HG02852 (cell line): ENCODE results near the gene PRB3.

Experiments
- ATAC-seq: cut with Tn5 transposase; IDR thresholded peaks from one replicate; pipeline ENCODE4 v1.9.1; 2021; ENCODE audit warnings: mild to moderate bottlenecking, moderate library complexity; ENCODE audit not compliant: unreplicated experiment

Gene PRB3

DNA sequence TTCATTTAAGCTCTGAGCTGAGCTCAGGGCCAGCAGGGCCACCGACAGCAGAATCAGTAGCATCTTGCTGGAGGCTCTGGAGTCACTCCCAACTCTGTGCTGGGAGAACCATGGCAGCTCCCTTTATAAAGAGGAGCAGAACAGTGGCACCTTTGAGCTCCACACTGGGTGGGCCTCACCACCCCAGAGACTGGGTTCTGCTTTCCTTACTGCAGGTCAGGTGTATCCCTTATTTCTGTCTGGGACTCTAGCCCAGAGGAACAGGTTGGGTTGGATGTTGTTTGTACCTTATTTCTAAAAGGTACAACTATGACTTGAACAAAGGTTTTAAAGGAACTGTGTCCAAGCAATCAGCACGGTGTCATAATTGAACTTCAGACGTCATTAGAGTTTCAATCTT lies at the start of gene PRB3:
Gene PRB3, minus strand, starts transcription at position 101 of the 400 bp plus-strand sequence. Its CDS starts 38 bp downstream, at position 63.
- ATAC-seq = no peak

- no peak for ATAC-seq
Measured at GRCh38 chr12:11310336-11310735, 40.8 kb upstream of the PRB3 start, which contains the start of gene PRB4. Gene PRB4 (minus strand): TSS chr12:11310436. CDS start chr12:11310398, 38 bp downstream.

DNA sequence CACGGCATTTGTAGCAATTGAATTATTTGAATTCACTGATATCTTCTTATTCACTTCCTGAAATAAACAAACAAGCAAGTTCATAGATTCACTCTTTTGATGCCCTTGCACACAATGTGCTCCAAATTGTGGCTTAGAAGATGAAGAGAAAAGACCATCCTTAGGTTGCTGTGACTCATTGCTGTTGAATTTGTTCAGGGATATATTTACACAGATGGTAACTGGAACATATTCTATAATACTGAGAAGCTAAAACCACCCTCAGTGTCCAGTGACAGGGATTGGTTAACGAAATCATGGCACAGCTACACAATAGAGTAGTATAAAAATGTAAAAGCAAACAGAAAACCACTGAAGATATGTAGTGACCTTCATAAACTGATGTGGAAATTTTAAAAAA lies 37.6 kb upstream of the PRB3 start:
- no peak for ATAC-seq

DNA sequence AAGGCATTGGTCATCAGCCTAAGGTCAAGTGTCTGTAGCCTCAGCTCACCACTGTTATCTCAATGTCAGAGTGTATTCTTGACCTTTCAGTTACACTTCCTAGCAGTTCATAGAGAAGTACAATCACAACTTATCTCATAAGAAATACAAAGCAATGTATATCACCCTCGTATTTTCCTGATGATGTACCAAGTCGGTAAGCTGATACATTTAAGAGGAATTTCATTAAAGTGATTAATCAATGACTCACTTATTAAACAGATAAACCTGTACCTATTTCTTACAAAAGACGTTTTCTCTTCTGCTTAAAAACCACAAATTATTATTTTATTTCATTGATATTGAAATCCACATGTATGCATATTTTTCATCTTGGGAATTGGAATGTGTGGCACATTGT lies 3.9 kb upstream of the PRB3 start:
- no peak for ATAC-seq

DNA sequence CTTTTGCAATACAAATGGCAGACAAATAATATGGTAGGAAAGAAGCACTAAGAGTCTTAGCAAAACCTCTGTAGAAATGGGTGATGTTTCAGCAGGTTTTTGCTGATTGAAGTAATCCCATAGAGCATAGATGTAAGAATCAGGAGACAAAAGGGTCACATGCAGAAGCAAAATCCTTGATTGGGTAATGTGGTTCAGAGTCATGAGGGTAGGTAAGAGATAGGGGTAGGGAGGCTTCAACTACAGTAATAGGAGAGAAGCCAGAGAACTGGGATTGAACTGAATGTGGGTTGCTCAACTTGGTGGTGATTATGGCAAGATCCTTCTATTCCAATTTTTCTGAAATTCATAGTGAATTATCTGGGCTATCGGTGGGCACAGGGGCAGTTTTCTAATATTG lies 5.0 kb downstream of the PRB3 start:
- ATAC-seq = no peak

DNA sequence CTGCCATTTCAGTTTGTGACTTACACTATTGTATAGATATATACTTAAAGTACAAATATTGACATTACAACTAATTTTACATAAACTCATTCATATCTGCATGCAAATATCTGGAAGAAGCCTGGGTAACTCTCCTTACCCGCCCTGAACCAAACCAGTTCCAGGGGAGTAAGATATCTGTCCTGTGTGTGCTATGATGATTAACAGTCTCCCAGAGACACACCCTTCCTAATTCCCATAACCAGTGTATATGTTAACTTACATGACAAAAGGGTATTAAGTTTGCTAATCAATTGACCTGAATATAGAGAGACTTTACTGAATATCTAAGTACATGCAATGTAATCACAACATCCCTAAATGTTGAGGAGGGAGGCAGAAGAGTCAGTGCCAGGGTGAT lies 23.0 kb downstream of the PRB3 start:
- ATAC-seq = no peak

DNA sequence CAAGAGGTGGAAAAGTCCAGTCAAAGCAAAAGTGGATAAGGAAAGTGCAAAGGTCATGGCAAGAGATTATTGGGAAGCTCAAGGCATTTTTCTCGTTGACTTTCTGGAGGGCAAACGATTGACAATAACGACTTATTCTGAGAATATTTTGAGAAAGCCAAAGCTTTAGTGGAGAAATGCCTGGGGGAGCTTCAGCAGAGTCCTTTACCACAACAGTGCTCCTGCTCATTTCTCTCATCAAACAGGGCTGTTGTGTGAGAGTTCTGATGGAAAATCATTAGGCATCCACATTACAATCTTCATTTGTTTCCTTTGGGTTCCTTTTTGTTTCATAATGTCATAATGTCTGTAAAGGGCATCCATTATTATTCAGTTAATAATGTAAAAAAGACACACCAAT lies 26.9 kb downstream of the PRB3 start:
- ATAC-seq = no peak

DNA sequence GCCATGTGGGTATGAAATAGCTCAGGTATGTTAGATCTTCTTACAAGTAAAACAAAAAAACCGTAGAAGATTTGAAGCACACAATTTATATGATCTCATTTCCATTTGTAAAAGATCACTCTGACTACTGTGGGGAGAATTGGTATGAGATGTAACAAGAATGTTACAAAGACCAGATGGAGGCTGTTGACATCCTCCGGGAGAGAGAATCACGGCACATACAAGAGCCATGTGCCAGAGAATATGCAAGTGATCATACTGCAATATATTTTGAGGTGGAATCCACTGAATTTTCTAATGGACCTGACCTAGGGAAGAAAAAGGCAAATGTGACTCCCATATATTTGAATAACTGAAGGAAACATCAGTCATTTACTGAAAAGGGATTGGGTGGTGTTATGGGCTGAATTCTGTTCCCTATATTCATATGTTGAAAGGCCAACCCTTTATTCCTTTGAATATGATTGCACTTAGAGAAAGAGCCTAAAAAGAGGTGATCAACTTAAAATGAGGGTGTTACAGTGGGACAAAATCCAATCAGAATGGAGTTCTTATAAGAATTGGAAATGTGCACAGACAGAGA lies 29.1 kb downstream of the PRB3 start:
- no peak for ATAC-seq

- no peak for ATAC-seq
Measured at GRCh38 chr12:11238275-11238674, 31.2 kb downstream of the PRB3 start.

GRCh38 chr12:11233532-11233931 lies 36.0 kb downstream of the PRB3 start:
- no peak for ATAC-seq

GRCh38 chr12:11228296-11228879 lies 41.1 kb downstream of the PRB3 start:
- ATAC-seq = peak; percentile 77

DNA sequence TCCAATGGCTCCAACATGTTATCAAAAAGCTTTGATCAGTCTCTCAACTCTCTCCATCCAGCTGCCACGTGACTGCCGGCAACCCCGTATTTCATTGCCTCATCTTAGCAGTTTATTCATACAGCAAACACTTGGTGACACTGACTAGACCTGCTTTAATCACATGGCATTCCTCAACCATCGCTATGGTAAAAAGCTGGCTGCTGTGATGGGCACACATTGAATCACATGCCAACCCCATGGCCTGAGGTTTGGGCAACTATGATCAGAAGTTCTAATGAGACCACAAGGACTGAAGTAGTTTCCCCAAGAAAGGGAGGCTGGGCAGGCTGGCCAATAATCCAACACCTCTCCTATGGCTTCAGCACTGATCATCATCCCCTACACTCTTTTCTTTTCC lies 42.1 kb downstream of the PRB3 start:
- no peak for ATAC-seq
